GM10248 (cell line): ENCODE results near the gene TAF11.

ENCODE experiments used
- CTCF ChIA-PET: fragments of 300-600 bp; sonication (Branson Sonifier 250); formaldehyde crosslinking; extraction: SDS; loops from one replicate; lab custom pipeline; 2021; ENCODE audit warnings: antibody characterized with exemption; lab: Yijun Ruan, JAX
- POLR2A ChIA-PET: fragments of 350-650 bp; sonication (Branson Sonifier 250); formaldehyde crosslinking; extraction: SDS; loops from one replicate; lab custom pipeline; 2020; ENCODE audit warnings: antibody characterized with exemption; lab: Yijun Ruan, JAX
- DNase-seq: peaks from one replicate; pipeline ENCODE4 v3.0.0; 2012; ENCODE audit errors: extremely low spot score
- TF ChIP-seq, protein P1 (sequence below): IDR thresholded peaks from 2 replicates; pipeline ENCODE4 v1.5.1; 2012; ENCODE audit warnings: mild to moderate bottlenecking, low read depth; ENCODE audit errors: extremely low read depth, missing control alignments, control extremely low read depth

TAF11 gene

DNA sequence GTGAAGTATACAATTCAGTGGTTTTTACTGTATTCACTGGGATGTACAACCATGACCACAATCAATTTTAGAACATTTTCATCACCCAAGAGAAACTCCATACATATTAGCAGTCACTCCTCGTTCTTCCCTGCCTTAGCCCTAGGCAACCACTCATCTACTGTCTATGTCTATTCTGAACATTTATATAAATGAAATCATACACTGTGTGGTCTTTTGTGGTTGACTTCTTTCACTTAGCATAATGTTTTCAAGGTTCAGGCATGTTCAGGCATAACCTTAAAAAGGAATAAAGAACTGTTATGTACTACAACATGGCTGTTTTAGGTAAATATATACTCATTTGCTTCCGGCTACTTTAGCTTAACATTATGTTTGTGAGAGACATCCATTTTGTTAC is 58.7 kb downstream of the TAF11 start:
- POLR2A ChIA-PET, result no interaction called here
- CTCF ChIA-PET, result interaction anchor here (0.6 kb wide), 1 partner anchor 220 kb away, joined by 3 read pairs; no protein-coding TSS in a partner anchor

More for the DNA sequence above, 58.7 kb downstream of the TAF11 start:
- TF ChIP-seq, protein P1, sequence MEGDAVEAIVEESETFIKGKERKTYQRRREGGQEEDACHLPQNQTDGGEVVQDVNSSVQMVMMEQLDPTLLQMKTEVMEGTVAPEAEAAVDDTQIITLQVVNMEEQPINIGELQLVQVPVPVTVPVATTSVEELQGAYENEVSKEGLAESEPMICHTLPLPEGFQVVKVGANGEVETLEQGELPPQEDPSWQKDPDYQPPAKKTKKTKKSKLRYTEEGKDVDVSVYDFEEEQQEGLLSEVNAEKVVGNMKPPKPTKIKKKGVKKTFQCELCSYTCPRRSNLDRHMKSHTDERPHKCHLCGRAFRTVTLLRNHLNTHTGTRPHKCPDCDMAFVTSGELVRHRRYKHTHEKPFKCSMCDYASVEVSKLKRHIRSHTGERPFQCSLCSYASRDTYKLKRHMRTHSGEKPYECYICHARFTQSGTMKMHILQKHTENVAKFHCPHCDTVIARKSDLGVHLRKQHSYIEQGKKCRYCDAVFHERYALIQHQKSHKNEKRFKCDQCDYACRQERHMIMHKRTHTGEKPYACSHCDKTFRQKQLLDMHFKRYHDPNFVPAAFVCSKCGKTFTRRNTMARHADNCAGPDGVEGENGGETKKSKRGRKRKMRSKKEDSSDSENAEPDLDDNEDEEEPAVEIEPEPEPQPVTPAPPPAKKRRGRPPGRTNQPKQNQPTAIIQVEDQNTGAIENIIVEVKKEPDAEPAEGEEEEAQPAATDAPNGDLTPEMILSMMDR, result no peak
- DNase-seq, result no peak
